Loucy (cell line): ENCODE results near the gene STK32C.

Experiments
- CTCF ChIP-seq: fragments of 200-600 bp; sonication (generic); conservative IDR thresholded peaks from 2 replicates; pipeline ENCODE4 v1.5.1; 2014; ENCODE audit warnings: mild to moderate bottlenecking, antibody characterized with exemption, low read length
- EZH2phosphoT487 ChIP-seq: fragments of 200-600 bp; IDR thresholded peaks from 2 replicates; pipeline ENCODE4 v1.6.1; 2018; ENCODE audit warnings: antibody characterized with exemption, mild to moderate bottlenecking, moderate library complexity, borderline replicate concordance

- TF ChIP-seq CTCF: no peak
- TF ChIP-seq EZH2phosphoT487: no peak
These were observed 68.4 kb downstream of the STK32C start for GRCh38 chr10:132239126-132240031.
